ENCODE measurements around the gene TMEM272.

The TMEM272 gene

GRCh38 chr13:51856027-51856736, 11.2 kb upstream of the TMEM272 start:
- no peak for DNase-seq
- intact Hi-C loops (cut with DNase I) = no loop called here

- intact Hi-C loops (cut with DNase I) = loop anchor here (5.0 kb wide), 1 partner anchor 278 kb away; the partner anchor contains the start of gene NEK5
Measured at GRCh38 chr13:51849145-51850101, 4.4 kb upstream of the TMEM272 start.

GRCh38 chr13:51848674-51849073, 3.7 kb upstream of the TMEM272 start:
- DNase-seq = no peak

More at GRCh38 chr13:51849145-51850101, 4.4 kb upstream of the TMEM272 start:
- no peak for DNase-seq

GRCh38 chr13:51846756-51847155, 1.8 kb upstream of the TMEM272 start:
- DNase-seq = no peak
- intact Hi-C loops (cut with DNase I) = loop anchor here (5.0 kb wide), 1 partner anchor 281 kb away; the partner anchor contains the start of gene NEK5

More at GRCh38 chr13:51848674-51849073, 3.7 kb upstream of the TMEM272 start:
- intact Hi-C loops (cut with DNase I) = loop anchor here (5.0 kb wide), 1 partner anchor 279 kb away; the partner anchor contains the start of gene NEK5

- intact Hi-C loops (cut with DNase I) = loop anchor here (5.0 kb wide), 1 partner anchor 282 kb away; the partner anchor contains the start of gene NEK5
- no peak for DNase-seq
Measured at GRCh38 chr13:51845574-51846318, 769 bp upstream of the TMEM272 start.

GRCh38 chr13:51843529-51843928, 1.4 kb downstream of the TMEM272 start:
- no peak for DNase-seq
- intact Hi-C loops (cut with DNase I) = no loop called here

- intact Hi-C loops (cut with DNase I) = no loop called here
- DNase-seq = no peak
Measured at GRCh38 chr13:51841732-51842131, 3.2 kb downstream of the TMEM272 start.

- intact Hi-C loops (cut with DNase I) = no loop called here
- no peak for DNase-seq
Measured at GRCh38 chr13:51840917-51841316, 4.1 kb downstream of the TMEM272 start.

- no peak for DNase-seq
- intact Hi-C loops (cut with DNase I) = no loop called here
Measured at GRCh38 chr13:51839711-51840540, 5.1 kb downstream of the TMEM272 start.

- intact Hi-C loops (cut with DNase I) = no loop called here
Measured at GRCh38 chr13:51838240-51838846, 6.6 kb downstream of the TMEM272 start.

GRCh38 chr13:51837016-51837415, 8.0 kb downstream of the TMEM272 start:
- intact Hi-C loops (cut with DNase I) = no loop called here

More at GRCh38 chr13:51838240-51838846, 6.6 kb downstream of the TMEM272 start:
- no peak for DNase-seq

GRCh38 chr13:51834581-51835171, 10.3 kb downstream of the TMEM272 start:
- intact Hi-C loops (cut with DNase I) = no loop called here
- no peak for DNase-seq

More at GRCh38 chr13:51837016-51837415, 8.0 kb downstream of the TMEM272 start:
- no peak for DNase-seq

GRCh38 chr13:51833980-51834379, 11.0 kb downstream of the TMEM272 start:
- intact Hi-C loops (cut with DNase I) = no loop called here
- DNase-seq = no peak

GRCh38 chr13:51832471-51833152, 12.4 kb downstream of the TMEM272 start:
- intact Hi-C loops (cut with DNase I) = no loop called here
- peak in 2 of 10 donors; percentile 20 to 22 for DNase-seq

- intact Hi-C loops (cut with DNase I) = no loop called here
Measured at GRCh38 chr13:51831519-51831918, 13.5 kb downstream of the TMEM272 start.

GRCh38 chr13:51829568-51829899, 15.4 kb downstream of the TMEM272 start:
- intact Hi-C loops (cut with DNase I) = no loop called here
- no peak for DNase-seq

More at GRCh38 chr13:51831519-51831918, 13.5 kb downstream of the TMEM272 start:
- no peak for DNase-seq

- no peak for DNase-seq
Measured at GRCh38 chr13:51828730-51829567, 16.0 kb downstream of the TMEM272 start.

More at GRCh38 chr13:51828730-51829567, 16.0 kb downstream of the TMEM272 start:
- intact Hi-C loops (cut with DNase I) = no loop called here

Measured in posterior cingulate gyrus (tissue), 11 donors.